Heart left ventricle (tissue), 13 donors: ENCODE data around the gene GTF3C1.

Experiments used
- CTCF ChIP-seq, 12 donors: fragments of 200-600 bp; sonication (generic) in 4 of 12; IDR thresholded peaks; one replicate each; pipeline versions ENCODE4 v1.5.0 to v1.8.0; 2018 to 2022; ENCODE audit warnings: antibody characterized with exemption in 12 of 12, mild to moderate bottlenecking in 5 of 12
- POLR2A ChIP-seq, 2 donors: fragments of 450-650 bp; IDR thresholded peaks; one replicate each; pipeline ENCODE4 v1.6.1; 2017; ENCODE audit warnings: antibody characterized with exemption in 2 of 2, mild to moderate bottlenecking in 2 of 2, moderate library complexity in 2 of 2
- donor health status: ischemic (EF 13 %, LVEDD 7.1; RV severe dilation, severe dysfunction).
- donor health status: DM: no; HTN: yes; CAD: no.
- donor health status: DM: no; HTN: no; CAD: no.
- donor health status: ischemic (EF 25% LVEDD 6.9; RV normal size, moderate dysfunction).
- donor health status: ischemic (EF 25% LVEDD 5.7; RV mildly dilated, moderate dysfunction).
- donor health status: ischemic (EF 35%, LVEDD 5.7; RV mildly dilated, moderate dysfunction).
- donor health status: nonischemic (EF 11% LVEDD 7.7; RV severe dilation, severe dysfunction).
- donor health status: DM: yes; HTN: yes; CAD: no.
- donor health status: PGD.
- donor health status: ischemic (EF 29% LVEDD 5.4; RV normal size, mild dysfunction).
- donor health status: nonischemic (EF 23%, LVEDD 6.1; RV moderate dilation, normal function).

- no peak for TF ChIP-seq POLR2A (IDR thresholded peaks at IDR 0.05)
- no peak for TF ChIP-seq CTCF (IDR thresholded peaks at IDR 0.05)
These were observed 48.9 kb downstream of the GTF3C1 start for GRCh38 chr16:27500801-27501200.
